Vagina (tissue), 2 donors: Measurements from ENCODE around the gene RANBP10.

ENCODE experiments used
- POLR2A ChIP-seq, 2 donors: fragments of 450-650 bp; IDR thresholded peaks; one replicate each; pipeline ENCODE4 v1.6.1; 2017; ENCODE audit warnings: antibody characterized with exemption in 2 of 2, mild to moderate bottlenecking in 2 of 2, moderate library complexity in 2 of 2
- POLR2AphosphoS5 ChIP-seq, 2 donors: sonication (generic); formaldehyde crosslinking; IDR thresholded peaks; one replicate each; pipeline ENCODE4 v1.9.0; 2017; ENCODE audit warnings: antibody characterized with exemption in 2 of 2, mild to moderate bottlenecking in 2 of 2, low read depth in 1 of 2; ENCODE audit not compliant: insufficient read depth in 1 of 2
- TF ChIP-seq, protein P1 (sequence below), 3 experiments: fragments of 450-650 bp in 2 of 3; fragments of 200-600 bp in 1 of 3; sonication (generic) in 1 of 3; IDR thresholded peaks; one replicate each; pipeline ENCODE4 v1.5.1; 2017 to 2019; ENCODE audit warnings: antibody characterized with exemption in 3 of 3, mild to moderate bottlenecking in 2 of 3, moderate library complexity in 2 of 3

DNA sequence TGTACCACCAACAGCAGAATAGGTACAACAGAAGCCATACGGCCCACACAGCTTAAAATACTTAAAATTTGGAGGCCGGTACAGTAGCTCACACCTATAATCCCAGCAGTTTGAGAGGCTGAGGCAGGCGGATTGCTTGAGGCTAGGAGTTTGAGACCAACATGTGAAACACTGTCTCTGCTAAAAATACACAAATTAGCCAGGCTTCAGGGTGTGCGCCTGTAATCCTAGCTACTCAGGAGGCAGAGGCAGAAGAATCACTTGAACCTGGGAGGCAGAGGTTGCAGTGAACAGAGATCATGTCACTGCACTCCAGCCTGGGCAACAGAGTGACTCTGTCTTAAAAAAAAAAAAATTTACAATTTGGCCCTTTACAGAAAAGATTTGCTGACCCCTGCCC is 104.2 kb downstream of the RANBP10 start:
- TF ChIP-seq POLR2A (IDR thresholded peaks at IDR 0.05) (no peak), POLR2AphosphoS5 (IDR thresholded peaks at IDR 0.05; ENCODE audit: insufficient read depth in 1 of 2, low read depth in 1 of 2) (no peak)
- TF ChIP-seq, protein P1, sequence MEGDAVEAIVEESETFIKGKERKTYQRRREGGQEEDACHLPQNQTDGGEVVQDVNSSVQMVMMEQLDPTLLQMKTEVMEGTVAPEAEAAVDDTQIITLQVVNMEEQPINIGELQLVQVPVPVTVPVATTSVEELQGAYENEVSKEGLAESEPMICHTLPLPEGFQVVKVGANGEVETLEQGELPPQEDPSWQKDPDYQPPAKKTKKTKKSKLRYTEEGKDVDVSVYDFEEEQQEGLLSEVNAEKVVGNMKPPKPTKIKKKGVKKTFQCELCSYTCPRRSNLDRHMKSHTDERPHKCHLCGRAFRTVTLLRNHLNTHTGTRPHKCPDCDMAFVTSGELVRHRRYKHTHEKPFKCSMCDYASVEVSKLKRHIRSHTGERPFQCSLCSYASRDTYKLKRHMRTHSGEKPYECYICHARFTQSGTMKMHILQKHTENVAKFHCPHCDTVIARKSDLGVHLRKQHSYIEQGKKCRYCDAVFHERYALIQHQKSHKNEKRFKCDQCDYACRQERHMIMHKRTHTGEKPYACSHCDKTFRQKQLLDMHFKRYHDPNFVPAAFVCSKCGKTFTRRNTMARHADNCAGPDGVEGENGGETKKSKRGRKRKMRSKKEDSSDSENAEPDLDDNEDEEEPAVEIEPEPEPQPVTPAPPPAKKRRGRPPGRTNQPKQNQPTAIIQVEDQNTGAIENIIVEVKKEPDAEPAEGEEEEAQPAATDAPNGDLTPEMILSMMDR (IDR thresholded peaks at IDR 0.05), result no peak
